ENCODE measurements around the gene PALS1. TPM values are rescaled to one million over a fixed set of nuclear protein-coding genes. Genes with fewer than 3 reads are reported as not detected.
"Not testable (repeated sequence)": the region's sequence is repeated elsewhere in the genome, so short reads cannot be mapped to it uniquely, and the experiment has no call there.

PALS1 gene
- polyA plus RNA-seq, 1 donor, result 144 TPM

DNA sequence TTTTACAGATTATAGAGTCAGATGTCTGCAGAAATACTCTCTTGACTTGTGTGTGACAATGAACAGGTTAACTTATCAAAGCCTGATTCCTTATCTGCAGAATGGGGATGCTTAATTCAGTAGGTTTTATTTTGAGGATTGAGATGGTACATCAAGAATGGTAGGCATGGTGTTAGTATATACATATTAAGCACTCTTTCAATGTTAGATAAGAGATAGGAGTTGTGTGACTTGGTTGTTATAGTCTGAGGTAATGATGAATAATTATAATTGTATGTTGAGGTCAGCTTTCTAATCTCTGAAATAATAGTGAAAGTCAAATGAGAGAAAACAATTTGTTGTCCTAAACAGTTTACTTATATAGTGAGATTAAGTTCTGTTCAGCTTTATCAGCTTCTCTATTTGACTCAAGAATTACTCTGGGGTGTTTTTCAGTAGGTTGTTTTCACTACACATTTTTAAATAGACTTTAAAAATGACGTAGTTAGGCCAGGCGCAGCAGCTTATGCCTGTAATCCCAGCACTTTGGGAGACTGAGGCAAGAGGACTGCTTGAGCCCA is 11.9 kb downstream of the PALS1 start:
- no peak for DNase-seq

DNA sequence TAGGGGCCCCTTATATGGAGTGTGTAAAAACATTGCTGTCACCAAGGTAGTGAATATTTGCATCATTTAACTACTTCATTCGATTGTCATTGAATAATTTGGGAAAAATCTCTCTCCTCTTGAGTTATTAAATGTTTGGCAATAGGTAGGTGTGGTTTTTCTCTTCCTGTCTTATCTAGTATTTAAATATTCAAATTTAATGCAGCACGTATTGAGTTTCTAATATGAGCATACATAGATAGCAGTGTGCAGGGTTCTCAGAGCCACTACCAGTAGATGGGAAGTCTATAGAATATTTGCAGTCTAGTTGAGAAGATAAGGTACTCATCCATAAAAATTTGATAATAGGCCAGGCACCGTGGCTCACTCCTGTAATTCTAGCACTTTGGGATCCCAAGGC is 16.7 kb downstream of the PALS1 start:
- no peak for DNase-seq

DNA sequence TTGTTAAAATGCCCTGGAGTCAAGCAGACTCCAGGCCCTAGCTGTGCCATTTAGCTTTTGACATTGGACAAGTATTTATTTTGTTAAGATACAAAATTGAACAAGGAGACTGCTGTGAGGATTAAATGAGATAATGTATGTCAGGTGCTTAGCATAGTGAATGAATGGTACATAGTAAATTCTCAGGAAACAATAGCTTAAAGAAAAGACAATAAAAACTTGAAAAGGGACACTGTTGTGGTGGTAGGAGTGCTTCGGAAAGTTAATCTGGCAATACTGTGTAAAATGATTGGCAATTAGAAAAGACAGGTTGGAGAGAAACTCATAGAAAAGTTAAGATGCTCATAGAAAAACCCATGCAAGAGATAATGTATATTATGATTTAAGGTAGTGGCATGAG is 19.7 kb downstream of the PALS1 start:
- DNase-seq, result no peak

DNA sequence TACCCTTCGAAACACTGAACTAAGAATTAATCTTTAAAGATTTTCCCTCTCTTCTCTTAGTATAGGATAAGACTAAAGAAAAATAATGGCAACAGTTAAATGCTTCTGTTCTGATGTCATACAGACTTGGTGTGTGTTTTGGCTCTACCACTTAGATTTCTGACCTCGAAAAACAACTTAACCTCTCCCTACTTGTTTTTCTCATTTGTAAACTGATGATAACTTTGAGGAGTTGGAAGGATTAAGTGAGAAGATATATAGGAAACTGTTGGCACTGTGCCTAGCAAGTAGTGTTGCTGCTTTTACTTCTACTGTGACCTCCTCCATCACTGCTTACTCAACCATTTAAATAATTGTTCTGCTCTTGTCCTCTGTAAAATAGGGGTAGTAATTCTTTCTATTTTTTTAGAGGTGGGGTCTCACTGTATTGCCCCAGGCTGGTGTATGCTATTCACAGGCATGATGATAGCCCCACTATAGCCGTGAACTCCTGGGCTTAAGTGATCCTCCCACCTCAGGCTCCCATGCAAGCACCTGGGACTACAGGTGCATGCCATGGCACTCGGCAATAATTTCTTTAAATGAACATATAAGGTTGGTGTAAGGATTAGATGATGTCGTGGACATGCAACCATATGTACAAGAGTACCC is 22.4 kb downstream of the PALS1 start:
- peak; percentile 62 for DNase-seq

DNA sequence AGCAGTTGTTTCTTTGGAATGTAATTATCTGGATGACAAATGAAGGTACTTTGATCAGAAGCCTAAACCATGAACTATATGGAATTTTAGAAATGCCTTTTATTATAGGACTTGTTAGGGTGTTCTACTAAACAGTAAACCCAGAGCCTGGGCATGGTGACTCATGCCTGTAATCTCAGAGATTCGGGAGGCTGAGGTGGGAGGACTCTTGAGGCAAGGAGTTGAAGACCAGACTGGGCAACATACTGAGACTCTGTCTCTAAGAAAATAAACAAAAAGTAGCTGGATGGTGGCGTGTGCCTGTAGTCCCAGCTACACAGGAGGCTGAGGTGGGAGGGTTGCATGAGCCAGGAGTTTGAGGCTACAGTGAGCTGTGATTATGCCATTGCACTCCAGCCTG is 23.9 kb downstream of the PALS1 start:
- DNase-seq, result no peak

DNA sequence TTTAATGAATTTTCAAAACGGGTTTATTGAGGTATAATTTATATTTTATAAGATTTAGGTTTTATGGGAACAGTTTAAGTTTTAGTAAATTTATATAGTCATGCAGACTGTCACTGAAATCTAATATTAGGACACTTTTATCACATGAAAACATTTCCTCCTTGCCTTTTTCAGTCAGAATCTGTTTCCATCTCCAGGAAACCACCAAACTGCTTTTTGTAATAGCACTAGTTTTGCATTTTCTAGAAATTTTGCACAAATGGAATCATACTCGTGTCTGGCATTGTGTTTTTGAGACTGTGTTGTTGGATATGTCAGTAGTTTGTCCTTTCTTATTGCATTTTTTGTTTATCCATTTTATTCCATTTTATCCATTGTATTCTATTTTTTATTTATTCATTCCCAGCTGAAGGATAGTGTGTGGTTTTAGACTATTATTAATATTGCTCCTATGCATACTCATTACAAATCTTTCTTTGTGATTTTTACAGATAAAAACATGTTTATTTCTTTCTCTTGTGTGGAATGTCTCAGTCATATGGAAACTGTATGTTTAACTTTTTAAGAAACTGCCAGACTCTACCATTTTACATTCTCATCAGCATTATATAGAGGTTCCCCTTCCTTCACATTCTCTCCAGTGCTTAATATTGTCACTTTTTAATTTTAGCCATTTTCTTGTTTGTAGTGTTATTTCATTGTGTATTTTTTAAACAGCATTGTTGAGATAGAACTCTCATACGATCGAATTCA is 26.5 kb downstream of the PALS1 start:
- no peak for DNase-seq

DNA sequence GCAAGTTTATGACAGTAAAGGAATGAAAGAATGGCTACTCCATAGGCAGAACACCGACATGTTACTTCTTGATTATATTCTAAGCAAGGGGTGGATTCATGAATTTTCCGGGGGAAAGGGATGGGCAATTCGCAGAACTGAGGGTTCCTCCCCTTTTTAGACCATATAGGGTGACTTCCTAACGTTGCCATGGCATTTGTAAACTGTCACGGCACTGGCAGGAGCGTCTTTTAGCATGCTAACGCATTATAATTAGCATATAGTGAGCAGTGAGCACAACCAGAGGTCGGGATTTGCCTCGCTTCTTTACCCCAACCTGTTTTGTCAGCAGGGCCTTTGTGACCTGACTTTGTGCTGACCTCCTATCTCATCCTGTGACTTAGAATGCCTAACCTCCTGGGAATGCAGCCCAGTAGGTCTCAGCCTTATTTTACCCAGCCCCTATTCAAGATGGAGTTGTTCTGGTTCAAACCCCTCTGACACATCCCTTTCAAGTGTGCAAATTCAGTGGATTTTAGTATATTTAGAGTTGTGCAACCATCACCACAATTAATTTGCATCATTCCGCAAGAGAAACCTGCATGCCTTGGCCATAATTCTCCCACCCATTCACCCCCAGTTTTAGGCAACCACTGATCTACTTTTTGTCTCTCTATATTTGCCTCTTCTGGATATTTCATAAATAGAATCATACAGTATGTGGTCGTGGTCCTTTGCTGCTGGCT is 27.4 kb downstream of the PALS1 start:
- no peak for DNase-seq

DNA sequence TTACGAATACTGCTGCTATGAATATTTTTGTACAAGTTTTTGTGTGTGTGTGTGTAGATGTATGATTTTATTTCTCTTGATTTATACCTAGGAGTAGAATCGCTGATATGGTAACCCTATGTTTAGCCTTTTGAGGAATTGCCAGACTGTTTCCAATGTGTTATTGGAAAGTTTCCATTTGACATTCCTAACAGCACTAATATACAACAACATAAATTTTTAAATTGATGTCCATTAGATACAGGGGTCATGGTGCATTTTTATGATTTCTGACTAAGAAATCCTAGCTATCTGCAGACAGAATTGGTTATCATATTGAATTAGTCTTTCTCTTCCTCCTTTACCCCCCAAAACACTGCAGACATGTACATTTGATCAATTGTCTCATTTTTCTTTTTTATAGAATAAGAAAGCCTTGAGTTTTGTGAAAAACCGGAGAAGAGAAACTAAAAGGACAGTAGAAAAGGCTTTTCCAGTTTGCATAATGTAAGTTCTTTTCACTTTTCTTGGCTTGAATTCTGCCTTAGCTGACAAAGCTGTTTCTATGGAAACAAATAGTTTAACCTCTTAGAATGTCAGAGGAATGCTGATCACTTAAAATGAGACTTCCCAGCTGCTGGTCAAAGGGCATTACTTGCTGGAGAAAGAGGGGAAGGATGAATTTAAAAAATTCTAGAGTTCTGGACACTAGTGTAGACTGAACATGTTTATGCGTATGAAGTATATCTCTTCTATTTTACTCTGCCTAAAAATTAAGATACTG is 28.2 kb downstream of the PALS1 start:
- DNase-seq, result peak; percentile 82

DNA sequence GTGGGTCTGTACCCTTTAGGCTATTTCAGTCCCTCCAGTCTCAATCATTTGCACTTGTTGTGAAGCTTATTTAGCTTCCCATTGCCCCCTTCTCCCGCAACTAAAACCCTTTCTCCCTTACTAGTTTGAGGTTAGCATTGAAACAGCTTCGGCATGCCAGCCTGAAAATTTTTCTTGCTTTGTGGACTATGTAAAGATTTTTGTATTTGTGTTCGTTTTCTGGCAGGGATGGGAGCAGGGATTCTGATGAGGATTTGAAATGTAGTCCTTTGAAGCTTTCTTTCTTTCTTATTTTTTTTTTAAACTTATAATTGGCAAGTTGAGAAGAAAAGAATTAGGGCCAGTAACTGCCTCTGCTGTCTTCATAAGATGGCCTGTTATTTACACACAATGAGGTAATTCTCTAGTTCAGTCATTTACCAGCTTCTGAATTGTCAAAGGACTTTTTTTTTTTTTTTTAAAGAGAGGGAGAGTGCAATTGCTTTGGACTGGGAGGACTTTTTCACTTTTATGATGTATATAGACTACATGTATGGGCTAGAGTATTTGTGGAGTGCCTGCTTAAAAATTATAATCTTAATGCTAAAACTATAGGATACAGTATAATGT is 29.0 kb downstream of the PALS1 start:
- peak; percentile 12 for DNase-seq

DNA sequence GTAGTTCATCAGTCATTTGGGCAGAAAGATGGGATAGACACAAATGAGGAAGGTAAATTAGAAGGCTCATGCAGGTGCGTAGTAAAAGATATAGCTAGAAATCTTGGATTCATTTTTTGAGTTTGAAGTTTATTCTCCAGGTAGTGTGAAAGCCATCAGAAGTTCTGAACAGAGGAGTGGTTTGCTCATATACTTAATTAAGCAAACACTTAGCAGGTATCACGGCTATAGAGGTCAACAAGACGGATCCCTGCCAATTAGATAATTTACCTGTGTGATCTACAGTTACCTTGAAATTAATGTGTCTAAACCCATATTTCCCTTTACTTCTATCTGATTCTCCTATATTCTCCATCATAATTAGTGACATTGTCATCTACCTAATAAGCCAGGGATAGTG is 29.7 kb downstream of the PALS1 start:
- DNase-seq, result no peak

DNA sequence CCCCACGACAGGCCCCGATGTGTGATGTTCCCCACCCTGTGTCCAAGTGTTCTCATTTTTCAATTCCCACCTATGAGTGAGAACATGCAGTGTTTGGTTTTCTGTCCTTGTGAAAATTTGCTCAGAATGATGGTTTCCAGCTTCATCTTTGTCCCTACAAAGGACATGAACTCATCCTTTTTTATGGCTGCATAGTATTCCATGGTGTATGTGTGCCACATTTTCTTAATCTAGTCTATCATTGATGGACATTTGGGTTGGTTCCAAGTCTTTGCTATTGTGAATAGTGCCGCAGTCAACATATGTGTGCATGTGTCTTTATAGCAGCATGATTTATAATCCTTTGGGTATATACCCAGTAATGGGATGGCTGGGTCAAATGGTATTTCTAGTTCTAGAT is 32.0 kb downstream of the PALS1 start:
- not testable (repeated sequence) for DNase-seq

DNA sequence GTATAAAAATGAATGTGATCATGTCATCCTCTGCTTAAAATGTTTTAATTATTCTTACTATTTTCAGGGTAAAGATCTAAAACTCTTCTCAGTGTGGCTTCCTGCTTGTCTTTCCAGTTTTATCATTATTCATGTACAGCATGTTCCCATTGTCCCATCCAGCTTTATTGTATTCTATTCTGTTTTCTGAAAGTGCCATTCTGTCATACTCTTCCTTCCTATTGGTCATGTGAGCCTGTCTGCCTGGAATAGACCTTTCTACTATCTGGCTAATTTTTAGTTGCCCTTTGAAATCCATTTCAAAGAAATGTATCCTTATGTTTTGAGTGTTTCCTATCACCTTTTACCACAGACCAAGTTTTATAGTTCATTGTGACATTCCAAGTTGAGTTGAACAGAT is 34.9 kb downstream of the PALS1 start:
- no peak for DNase-seq

DNA sequence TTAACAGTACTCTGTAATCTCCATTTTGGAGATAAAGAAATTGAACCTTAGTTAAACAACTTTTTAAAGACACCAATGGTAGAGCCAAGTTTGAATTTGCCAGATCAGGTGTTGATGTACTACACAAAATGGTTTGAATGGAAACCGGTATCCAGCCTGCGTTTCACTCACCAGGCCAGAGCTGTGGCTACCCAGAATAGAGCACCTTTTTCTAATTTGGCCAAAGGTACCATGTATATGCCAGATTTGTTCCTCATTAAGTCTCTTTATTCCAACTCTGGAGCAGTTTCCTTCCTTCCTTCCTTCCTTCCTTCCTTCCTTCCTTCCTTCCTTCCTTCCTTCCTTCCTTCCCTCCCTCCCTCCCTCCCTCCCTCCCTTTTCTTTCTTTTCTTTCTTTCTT is 39.3 kb downstream of the PALS1 start:
- DNase-seq, result no peak

DNA sequence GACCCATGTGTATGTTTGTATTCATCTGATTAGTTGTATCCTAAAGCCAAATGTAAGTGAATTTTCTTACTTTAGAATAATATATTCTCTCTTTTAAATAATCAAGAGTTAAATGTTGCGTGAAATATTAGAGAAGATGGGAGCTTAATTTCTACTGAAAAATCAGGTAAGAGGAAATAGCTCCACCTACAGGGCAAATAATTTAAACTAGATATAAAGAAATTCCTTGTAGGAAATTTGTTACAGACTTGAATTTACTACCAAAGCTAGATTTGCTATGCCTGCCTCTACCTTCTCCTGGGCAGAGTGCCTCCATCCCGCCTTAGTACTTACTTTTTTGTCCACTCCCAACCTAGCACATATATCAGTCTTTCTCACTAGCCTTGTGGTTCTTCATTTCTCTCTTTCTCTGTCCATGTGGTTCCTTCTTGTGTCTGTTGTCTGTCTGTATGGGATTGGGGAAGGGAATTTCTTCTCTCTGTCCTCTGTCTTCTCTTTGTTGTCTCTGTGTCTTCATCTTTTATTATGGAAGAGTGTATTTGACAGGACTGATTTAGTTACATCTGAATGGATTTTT is 44.7 kb downstream of the PALS1 start:
- peak; percentile 49 for DNase-seq

Other genes with a start within 250 kb of the PALS1 start
- 1.5 TPM for gene GARIN2, start 52.0 kb upstream of the PALS1 start, polyA plus RNA-seq (ENCODE audit: insufficient read length)
- 140 TPM for gene ATP6V1D, start 118.4 kb downstream of the PALS1 start, polyA plus RNA-seq (ENCODE audit: insufficient read length)
- gene EIF2S1, start 118.9 kb downstream of the PALS1 start, polyA plus RNA-seq (ENCODE audit: insufficient read length), result 103 TPM
- gene PLEK2, start 170.7 kb downstream of the PALS1 start, polyA plus RNA-seq (ENCODE audit: insufficient read length), result 1.2 TPM
- gene TMEM229B, start 247.3 kb downstream of the PALS1 start, polyA plus RNA-seq (ENCODE audit: insufficient read length), result 2.6 TPM